ENCODE data around the gene PMPCA.

PMPCA gene

GRCh38 chr9:136363106-136363948 lies 47.1 kb upstream of the PMPCA start, which contains the start of gene DNLZ (continued):
- TF ChIP-seq TSHZ1 (tag by site-specific recombination; IDR thresholded peaks at IDR 0.05; ENCODE audit: borderline replicate concordance), result no peak
- no peak for TF ChIP-seq ZNF792 (tag by site-specific recombination; IDR thresholded peaks at IDR 0.05)
- no peak for TF ChIP-seq PRDM1 (tag by site-specific recombination; IDR thresholded peaks at IDR 0.05)
- TF ChIP-seq ZNF596 (tag by site-specific recombination; IDR thresholded peaks at IDR 0.05), result peak; percentile 9; the same call in 1 of the 2 replicates
- no peak for TF ChIP-seq ZNF449 (tag by site-specific recombination; IDR thresholded peaks at IDR 0.05)
- no peak; the same call in 1 of the 2 replicates for TF ChIP-seq ZBTB6 (tag by site-specific recombination; IDR thresholded peaks at IDR 0.05)
- TF ChIP-seq ZBTB1 (tag by site-specific recombination; IDR thresholded peaks at IDR 0.05), result no peak
- TF ChIP-seq ZNF311 (tag by site-specific recombination; IDR thresholded peaks at IDR 0.05; ENCODE audit: borderline replicate concordance), result no peak
- TF ChIP-seq YY1 (tag by site-specific recombination; IDR thresholded peaks at IDR 0.05), result peak; percentile 86
- no peak for TF ChIP-seq OVOL3 (tag by site-specific recombination; IDR thresholded peaks at IDR 0.05)
- TF ChIP-seq ZNF777 (tag by site-specific recombination; IDR thresholded peaks at IDR 0.05; ENCODE audit: borderline replicate concordance), result no peak
- no peak for TF ChIP-seq KLF7 (tag by site-specific recombination; IDR thresholded peaks at IDR 0.05; ENCODE audit: borderline replicate concordance)
- TF ChIP-seq ZNF473 (tag by site-specific recombination; IDR thresholded peaks at IDR 0.05), result no peak
- TF ChIP-seq ZNF175 (tag by site-specific recombination; IDR thresholded peaks at IDR 0.05), result no peak
- peak; percentile 32; the same call in 1 of the 2 replicates for TF ChIP-seq ZNF677 (tag by site-specific recombination; IDR thresholded peaks at IDR 0.05)
- TF ChIP-seq ZNF529 (tag by site-specific recombination; IDR thresholded peaks at IDR 0.05; ENCODE audit: insufficient replicate concordance), result no peak
- no peak for TF ChIP-seq ZNF280C (tag by site-specific recombination; IDR thresholded peaks at IDR 0.05)
- no peak for TF ChIP-seq ZNF548 (tag by site-specific recombination; IDR thresholded peaks at IDR 0.05)
- no peak for TF ChIP-seq ZNF211 (tag by site-specific recombination; IDR thresholded peaks at IDR 0.05; ENCODE audit: low read depth)
- no peak for TF ChIP-seq ZNF398 (tag by site-specific recombination; IDR thresholded peaks at IDR 0.05)
- TF ChIP-seq ZNF654 (tag by site-specific recombination; IDR thresholded peaks at IDR 0.05; ENCODE audit: low read depth), result no peak
- no peak for TF ChIP-seq HIC1 (tag by site-specific recombination; IDR thresholded peaks at IDR 0.05)
- TF ChIP-seq ZNF560 (tag by site-specific recombination; IDR thresholded peaks at IDR 0.05; ENCODE audit: borderline replicate concordance), result no peak
- peak; percentile 50 for TF ChIP-seq PATZ1 (tag by site-specific recombination; IDR thresholded peaks at IDR 0.05)
